Camera-type eye (tissue), 1 donor: ENCODE measurements around the gene RAE1. TPM values are rescaled to one million over a fixed set of nuclear protein-coding genes. Genes with fewer than 3 reads are reported as not detected.

Experiments
- total RNA-seq: library from RNA; depleted of rRNA; stranded (reverse); fragments of >200 nt; gene quantifications from one replicate; pipeline ENCODE4 v1.2.3, GENCODE V29; 2014

Gene RAE1, protein sequence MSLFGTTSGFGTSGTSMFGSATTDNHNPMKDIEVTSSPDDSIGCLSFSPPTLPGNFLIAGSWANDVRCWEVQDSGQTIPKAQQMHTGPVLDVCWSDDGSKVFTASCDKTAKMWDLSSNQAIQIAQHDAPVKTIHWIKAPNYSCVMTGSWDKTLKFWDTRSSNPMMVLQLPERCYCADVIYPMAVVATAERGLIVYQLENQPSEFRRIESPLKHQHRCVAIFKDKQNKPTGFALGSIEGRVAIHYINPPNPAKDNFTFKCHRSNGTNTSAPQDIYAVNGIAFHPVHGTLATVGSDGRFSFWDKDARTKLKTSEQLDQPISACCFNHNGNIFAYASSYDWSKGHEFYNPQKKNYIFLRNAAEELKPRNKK
- 38.9 TPM for total RNA-seq

DNA sequence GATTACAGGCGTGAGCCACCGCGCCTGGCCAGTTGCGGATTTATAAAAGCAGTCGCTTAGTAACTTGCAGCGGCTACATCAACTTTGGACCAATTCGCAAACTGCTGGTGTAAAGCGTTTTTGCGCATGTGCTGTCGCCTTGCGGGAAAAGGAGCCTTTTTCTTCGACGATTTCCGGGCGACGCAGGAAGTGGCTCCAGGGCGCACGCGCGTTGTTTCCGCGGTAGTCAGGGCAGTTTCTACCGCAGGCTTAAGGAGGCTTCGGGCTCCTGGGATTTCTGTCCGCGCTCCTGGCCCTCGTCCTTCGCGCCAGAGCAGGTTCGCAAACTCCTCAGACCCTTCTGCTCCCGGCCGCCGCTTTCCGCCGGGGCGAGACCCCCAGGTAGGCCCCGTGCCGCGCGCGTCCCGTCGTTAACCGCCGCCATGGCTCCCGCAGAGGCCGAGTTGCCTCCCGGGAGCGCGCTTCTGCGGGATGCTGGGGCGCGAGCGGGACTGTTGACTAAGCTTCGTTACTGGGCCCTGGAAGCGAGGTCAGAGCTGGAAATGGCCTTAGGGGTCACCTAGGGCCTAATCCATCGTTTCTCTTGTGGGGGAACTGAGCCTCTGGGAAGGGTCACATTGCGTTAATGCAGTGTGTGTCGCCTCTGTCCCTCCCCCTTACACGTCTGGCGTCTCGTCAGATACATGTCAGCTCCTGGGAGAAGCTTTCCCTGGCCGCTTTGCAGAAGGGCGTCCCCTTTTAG, at the start of gene RAE1:
RAE1 (plus strand) TSS at position 214 of the 742 bp plus-strand sequence. CDS start 2,784 bp downstream, outside the sequence.

DNA sequence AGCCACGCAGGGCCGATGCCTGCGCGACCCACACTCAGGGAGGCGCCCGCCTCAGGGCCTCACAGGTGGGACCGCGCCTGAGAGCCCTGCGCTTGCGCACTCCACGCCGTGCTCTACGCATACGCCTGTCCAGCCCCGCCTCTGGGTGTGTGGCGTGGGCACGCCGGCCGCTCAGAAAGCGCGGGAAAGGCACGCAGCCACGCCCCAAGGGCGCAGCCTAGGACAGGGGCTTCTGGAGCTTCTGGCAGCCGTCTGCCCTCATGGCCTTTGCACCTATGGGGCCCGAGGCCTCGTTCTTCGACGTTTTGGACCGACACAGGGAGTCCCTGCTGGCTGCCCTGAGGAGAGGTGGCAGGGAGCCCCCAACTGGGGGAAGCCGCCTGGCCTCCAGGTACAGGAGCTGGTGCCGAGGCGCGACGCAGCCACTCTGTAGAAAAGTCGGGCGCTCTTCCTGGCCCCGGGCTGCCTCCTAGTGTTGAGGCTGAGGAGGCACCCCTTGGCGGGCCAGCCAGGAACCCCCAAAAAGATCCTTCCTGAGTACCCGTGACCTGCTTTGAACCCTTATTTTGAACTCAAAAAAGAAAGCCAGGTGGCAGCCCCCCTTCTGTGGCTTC, 21.3 kb upstream of the RAE1 start, which contains the start of gene SPO11:
SPO11 (plus strand) TSS at position 196 of the 614 bp plus-strand sequence; CDS start at position 261, 65 bp downstream.

DNA sequence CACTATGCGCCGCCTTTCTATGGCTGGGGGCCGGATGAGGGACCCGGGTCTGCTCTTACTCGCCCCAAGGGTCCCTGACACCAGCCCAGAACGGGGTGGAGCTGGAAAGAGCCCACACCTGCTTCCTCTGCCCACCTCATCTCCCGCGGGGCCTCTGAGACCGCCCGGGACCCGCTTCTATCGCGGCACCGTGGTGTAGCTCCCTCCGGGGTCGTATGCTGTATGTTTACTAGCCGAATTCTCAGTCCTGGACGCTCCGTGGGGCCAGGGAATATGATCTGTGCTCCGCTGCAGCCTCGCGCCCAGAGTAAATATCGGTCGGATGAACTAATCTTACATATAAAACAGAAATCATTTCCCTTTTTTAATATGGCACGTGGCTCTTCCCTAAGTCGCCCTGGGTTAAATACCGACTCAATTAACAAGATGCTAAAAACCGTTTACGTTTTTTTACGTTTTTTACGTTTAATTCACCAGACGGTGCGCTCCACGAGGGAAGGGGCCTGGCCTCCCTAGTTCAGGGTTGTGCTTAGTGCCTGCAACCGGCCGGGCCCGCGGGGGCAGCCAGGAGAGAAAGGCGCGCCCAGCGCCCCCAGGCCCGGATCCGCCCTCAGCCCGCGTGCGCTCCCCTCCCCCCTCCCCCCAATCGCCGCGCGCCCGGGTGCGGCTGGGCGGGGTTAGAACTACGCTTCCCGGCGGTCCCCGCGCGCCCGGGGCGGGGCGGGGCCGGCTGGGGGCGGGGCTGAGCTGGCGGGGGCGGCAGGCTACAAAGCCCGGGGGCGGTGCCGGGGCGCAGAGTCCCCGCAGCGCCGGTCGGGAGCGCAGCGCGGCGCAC, 39.8 kb downstream of the RAE1 start, which contains the start of gene RBM38:
RBM38 (plus strand) TSS at position 793 of the 835 bp plus-strand sequence. CDS start 186 bp downstream, outside the sequence.

Other genes with a start within 250 kb of the RAE1 start
- gene BMP7, start 84.6 kb upstream of the RAE1 start, total RNA-seq = 29.6 TPM
- not detected for gene SPO11, start 21.5 kb upstream of the RAE1 start, total RNA-seq
- 35.7 TPM for gene RBM38, start 40.1 kb downstream of the RAE1 start, total RNA-seq
- gene CTCFL, start 173.9 kb downstream of the RAE1 start, total RNA-seq = 0.27 TPM
- 2.4 TPM for gene PCK1, start 209.9 kb downstream of the RAE1 start, total RNA-seq